Activated CD8-positive, alpha-beta T cell treated with anti-CD3 and anti-CD28 coated beads for 36 hours (primary cell): ENCODE measurements around the gene EPHB6. TPM values are rescaled to one million over a fixed set of nuclear protein-coding genes. Genes with fewer than 3 reads are reported as not detected.

Experiments used
- ATAC-seq: fragments of 200-7000 bp; cut with Tn5 transposase; one replicate; pipeline ENCODE4 v1.10.0; 2021; ENCODE audit warnings: mild to moderate bottlenecking, moderate library complexity
- CTCF ChIA-PET: fragments of 350-600 bp; sonication (Branson Sonifier 250); formaldehyde crosslinking; loops from one replicate; lab custom pipeline; 2021; ENCODE audit warnings: antibody characterized with exemption; lab: Charles Lee
- POLR2A ChIA-PET: fragments of 350-600 bp; sonication (Branson Sonifier 250); formaldehyde crosslinking; loops from one replicate; lab custom pipeline; 2021; ENCODE audit warnings: antibody characterized with exemption; lab: Charles Lee
- DNase-seq: peaks from one replicate; pipeline ENCODE4 v3.0.0-alpha.2; 2020
- H3K27ac Mint-ChIP-seq: one replicate; pipeline ENCODE4 v1.8.0; 2021; ENCODE audit warnings: mild to moderate bottlenecking, mixed read lengths
- H3K27me3 Mint-ChIP-seq: one replicate; pipeline ENCODE4 v1.8.0; 2021; ENCODE audit warnings: mixed read lengths
- H3K36me3 Mint-ChIP-seq: one replicate; pipeline ENCODE4 v1.8.0; 2021; ENCODE audit warnings: low read depth, mixed read lengths
- H3K4me1 Mint-ChIP-seq: one replicate; pipeline ENCODE4 v1.8.0; 2021; ENCODE audit warnings: low read depth, mixed read lengths
- H3K4me3 Mint-ChIP-seq: one replicate; pipeline ENCODE4 v1.8.0; 2021; ENCODE audit warnings: mild to moderate bottlenecking, moderate library complexity, mixed read lengths
- H3K9me3 Mint-ChIP-seq: one replicate; pipeline ENCODE4 v1.8.0; 2021; ENCODE audit warnings: mixed read lengths
- CTCF ChIP-seq: fragments of 200-600 bp; IDR thresholded peaks from one replicate; pipeline ENCODE4 v1.8.0; 2022; ENCODE audit warnings: antibody characterized with exemption, mild to moderate bottlenecking
- intact Hi-C: fragments of 100-400 bp; cut with micrococcal nuclease; formaldehyde crosslinking; loops from one replicate; pipeline ENCODE4 v1.10.0; 2022
- total RNA-seq, 2 experiments: library from RNA; stranded (reverse); gene quantifications; one replicate each; pipeline ENCODE4 v1.2.3, GENCODE V29; 2021

Gene EPHB6
- total RNA-seq, 2 experiments from 2014 or later: 3.5 to 5.5 TPM

- Mint-ChIP-seq H3K27me3 (peaks cover 13% of the 10 kb centered on the region), H3K36me3 (no peaks in the 10 kb centered on the region), H3K27ac (no peak overlapping the region), H3K4me3 (no peak overlapping the region), H3K9me3 (no peaks in the 10 kb centered on the region), H3K4me1 (no peaks in the 10 kb centered on the region)
- ChIA-PET CTCF (interaction anchor here (0.8 to 1.4 kb wide), 3 partner anchors 29 to 99 kb away, joined by 3 to 5 read pairs (median 4); no protein-coding TSS in a partner anchor), POLR2A (no interaction called here)
- DNase-seq: no peak
- ATAC-seq: no peak
- TF ChIP-seq CTCF: no peak
- intact Hi-C loops: no loop called here
Measured at GRCh38 chr7:142910481-142910880, 55.6 kb downstream of the EPHB6 start.

GRCh38 chr7:142913051-142913450 is 58.2 kb downstream of the EPHB6 start:
- Mint-ChIP-seq H3K36me3 (no peaks in the 10 kb centered on the region), H3K27ac (no peak overlapping the region), H3K27me3 (peaks cover 12% of the 10 kb centered on the region), H3K9me3 (no peaks in the 10 kb centered on the region), H3K4me1 (no peaks in the 10 kb centered on the region), H3K4me3 (no peak overlapping the region)
- no peak for ATAC-seq
- POLR2A ChIA-PET: no interaction called here
- intact Hi-C loops: no loop called here
- DNase-seq: no peak
- no peak for TF ChIP-seq CTCF
- CTCF ChIA-PET: no interaction called here

- intact Hi-C loops: no loop called here
- H3K27me3 Mint-ChIP-seq: peaks cover 12% of the 10 kb centered on the region
- DNase-seq: no peak
- no peak for TF ChIP-seq CTCF
- ATAC-seq: no peak
- H3K4me1 Mint-ChIP-seq: no peaks in the 10 kb centered on the region
- no peaks in the 10 kb centered on the region for H3K9me3 Mint-ChIP-seq
- H3K4me3 Mint-ChIP-seq: no peak overlapping the region
- H3K36me3 Mint-ChIP-seq: no peaks in the 10 kb centered on the region
- ChIA-PET CTCF (no interaction called here), POLR2A (no interaction called here)
- no peak overlapping the region for H3K27ac Mint-ChIP-seq
Measured at GRCh38 chr7:142913566-142913965, 58.7 kb downstream of the EPHB6 start.

- ATAC-seq (no peak), DNase-seq (no peak)
- Mint-ChIP-seq H3K36me3 (no peaks in the 10 kb centered on the region), H3K27ac (no peak overlapping the region), H3K27me3 (peaks cover 8% of the 10 kb centered on the region), H3K4me1 (no peaks in the 10 kb centered on the region), H3K9me3 (no peaks in the 10 kb centered on the region), H3K4me3 (no peak overlapping the region)
- ChIA-PET CTCF (no interaction called here), POLR2A (no interaction called here)
- no peak for TF ChIP-seq CTCF
- intact Hi-C loops: no loop called here
Measured at GRCh38 chr7:142914121-142914520, 59.2 kb downstream of the EPHB6 start.

- intact Hi-C loops: no loop called here
- POLR2A ChIA-PET: no interaction called here
- CTCF ChIA-PET: interaction anchor here (1.1 kb wide), 1 partner anchor 10 kb away, joined by 4 read pairs; no protein-coding TSS in a partner anchor
- ATAC-seq (no peak), DNase-seq (no peak)
- H3K36me3 Mint-ChIP-seq: no peaks in the 10 kb centered on the region
- no peak for TF ChIP-seq CTCF
- H3K4me3 Mint-ChIP-seq: no peak overlapping the region
- peaks cover 6% of the 10 kb centered on the region for H3K27me3 Mint-ChIP-seq
- no peak overlapping the region for H3K27ac Mint-ChIP-seq
- no peaks in the 10 kb centered on the region for H3K9me3 Mint-ChIP-seq
- H3K4me1 Mint-ChIP-seq: no peaks in the 10 kb centered on the region
Measured at GRCh38 chr7:142915315-142915714, 60.4 kb downstream of the EPHB6 start.
